OCI-LY3 (cell line): ENCODE results near the gene PLAAT4.

Source experiments
- EZH2phosphoT487 ChIP-seq: fragments of 200-600 bp; shearing (Covaris generic); IDR thresholded peaks from 2 replicates; pipeline ENCODE4 v1.6.1; 2018; ENCODE audit warnings: antibody characterized with exemption, mixed run types, low read depth
- TF ChIP-seq, protein P1 (sequence below): fragments of 200-600, 300-600 bp; sonication (generic); IDR thresholded peaks from 2 replicates; pipeline ENCODE4 v1.5.1; 2014; ENCODE audit warnings: antibody characterized with exemption, low read length, low read depth

DNA sequence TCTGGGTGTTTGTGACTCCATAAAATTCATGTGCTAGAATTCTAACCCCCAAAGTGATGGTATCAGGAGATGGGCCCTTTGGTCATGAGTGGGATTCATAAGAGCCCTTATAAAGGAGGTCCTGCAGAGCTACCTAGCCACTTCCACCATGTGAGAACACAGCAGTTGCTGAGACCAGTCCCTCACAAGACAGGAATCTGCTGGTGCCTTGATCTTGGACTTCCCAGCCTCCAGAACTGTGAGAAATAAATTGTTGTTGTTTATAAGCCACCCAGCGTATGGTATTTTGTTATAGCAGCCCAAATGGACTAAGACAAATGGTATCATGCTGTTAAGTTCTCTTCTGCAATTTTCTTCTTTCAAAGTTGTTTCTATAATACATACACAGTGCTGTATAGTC, 44.2 kb upstream of the PLAAT4 start:
- TF ChIP-seq EZH2phosphoT487 = no peak
- TF ChIP-seq, protein P1, sequence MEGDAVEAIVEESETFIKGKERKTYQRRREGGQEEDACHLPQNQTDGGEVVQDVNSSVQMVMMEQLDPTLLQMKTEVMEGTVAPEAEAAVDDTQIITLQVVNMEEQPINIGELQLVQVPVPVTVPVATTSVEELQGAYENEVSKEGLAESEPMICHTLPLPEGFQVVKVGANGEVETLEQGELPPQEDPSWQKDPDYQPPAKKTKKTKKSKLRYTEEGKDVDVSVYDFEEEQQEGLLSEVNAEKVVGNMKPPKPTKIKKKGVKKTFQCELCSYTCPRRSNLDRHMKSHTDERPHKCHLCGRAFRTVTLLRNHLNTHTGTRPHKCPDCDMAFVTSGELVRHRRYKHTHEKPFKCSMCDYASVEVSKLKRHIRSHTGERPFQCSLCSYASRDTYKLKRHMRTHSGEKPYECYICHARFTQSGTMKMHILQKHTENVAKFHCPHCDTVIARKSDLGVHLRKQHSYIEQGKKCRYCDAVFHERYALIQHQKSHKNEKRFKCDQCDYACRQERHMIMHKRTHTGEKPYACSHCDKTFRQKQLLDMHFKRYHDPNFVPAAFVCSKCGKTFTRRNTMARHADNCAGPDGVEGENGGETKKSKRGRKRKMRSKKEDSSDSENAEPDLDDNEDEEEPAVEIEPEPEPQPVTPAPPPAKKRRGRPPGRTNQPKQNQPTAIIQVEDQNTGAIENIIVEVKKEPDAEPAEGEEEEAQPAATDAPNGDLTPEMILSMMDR = no peak
